ENCODE measurements around the gene TMUB1.

- TF ChIP-seq CTCF (conservative IDR thresholded peaks at IDR 0.05; ENCODE audit: low read length) (no peak), EZH2phosphoT487 (IDR thresholded peaks at IDR 0.05; ENCODE audit: borderline replicate concordance, low read depth, low read length) (no peak)
Measured at GRCh38 chr7:151073990-151074389, 9.3 kb downstream of the TMUB1 start.

Measured in OCI-LY7 (cell line).